ENCODE measurements around the gene LRRC23.
A peak's percentile ranks its signal among the peaks of the same experiment; 100 is the strongest.

Gene LRRC23

DNA sequence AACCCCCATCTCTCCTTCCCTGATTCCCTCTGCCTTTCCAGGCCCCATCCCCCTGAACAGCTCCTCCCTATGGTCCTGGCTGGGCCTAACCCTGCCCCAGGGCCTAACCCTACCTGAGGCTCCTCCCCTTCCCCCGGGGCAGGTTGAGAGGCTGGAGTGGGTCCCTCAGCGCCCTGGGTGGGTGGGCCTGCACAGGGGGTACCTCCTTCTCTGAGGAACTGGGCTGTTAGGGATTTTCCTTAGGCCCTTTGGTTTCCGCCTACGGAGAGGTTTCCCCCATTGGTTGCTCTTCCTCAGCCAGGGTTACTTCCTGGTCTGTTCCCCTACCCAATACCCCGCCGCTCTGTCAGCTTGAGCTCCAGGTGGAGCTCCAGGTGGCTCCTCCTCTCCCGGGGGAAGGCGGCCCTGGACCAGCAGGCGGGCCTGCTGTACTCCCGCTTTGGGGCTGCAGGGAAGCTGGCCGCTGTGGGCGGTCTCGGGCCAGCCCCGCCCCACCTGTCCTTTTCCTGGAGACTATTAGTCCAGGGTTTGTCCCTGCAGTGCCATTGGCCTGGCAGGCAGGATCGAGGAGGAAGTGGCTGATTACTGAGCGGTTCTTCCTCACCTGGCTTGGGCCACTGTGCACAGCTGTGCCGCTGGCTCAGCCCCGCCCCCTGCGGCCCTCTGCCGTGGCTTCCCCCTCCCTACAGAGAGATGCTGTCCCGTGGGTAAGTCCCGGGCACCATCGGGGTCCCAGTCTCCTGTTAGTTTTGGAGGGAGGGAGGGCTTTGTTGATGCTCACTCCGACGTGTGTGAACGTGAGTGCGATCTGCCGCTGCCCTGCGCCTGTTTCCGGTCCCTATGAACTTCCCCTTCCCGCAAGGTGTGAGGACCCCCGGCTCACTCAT lies 41.7 kb downstream of the LRRC23 start:
- TF ChIP-seq, protein P1, sequence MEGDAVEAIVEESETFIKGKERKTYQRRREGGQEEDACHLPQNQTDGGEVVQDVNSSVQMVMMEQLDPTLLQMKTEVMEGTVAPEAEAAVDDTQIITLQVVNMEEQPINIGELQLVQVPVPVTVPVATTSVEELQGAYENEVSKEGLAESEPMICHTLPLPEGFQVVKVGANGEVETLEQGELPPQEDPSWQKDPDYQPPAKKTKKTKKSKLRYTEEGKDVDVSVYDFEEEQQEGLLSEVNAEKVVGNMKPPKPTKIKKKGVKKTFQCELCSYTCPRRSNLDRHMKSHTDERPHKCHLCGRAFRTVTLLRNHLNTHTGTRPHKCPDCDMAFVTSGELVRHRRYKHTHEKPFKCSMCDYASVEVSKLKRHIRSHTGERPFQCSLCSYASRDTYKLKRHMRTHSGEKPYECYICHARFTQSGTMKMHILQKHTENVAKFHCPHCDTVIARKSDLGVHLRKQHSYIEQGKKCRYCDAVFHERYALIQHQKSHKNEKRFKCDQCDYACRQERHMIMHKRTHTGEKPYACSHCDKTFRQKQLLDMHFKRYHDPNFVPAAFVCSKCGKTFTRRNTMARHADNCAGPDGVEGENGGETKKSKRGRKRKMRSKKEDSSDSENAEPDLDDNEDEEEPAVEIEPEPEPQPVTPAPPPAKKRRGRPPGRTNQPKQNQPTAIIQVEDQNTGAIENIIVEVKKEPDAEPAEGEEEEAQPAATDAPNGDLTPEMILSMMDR (IDR thresholded peaks at IDR 0.05; ENCODE audit: low read depth, low read length): no peak
- no peak overlapping the region for H3K4me3 ChIP-seq (ENCODE audit: low read depth, low read length)

DNA sequence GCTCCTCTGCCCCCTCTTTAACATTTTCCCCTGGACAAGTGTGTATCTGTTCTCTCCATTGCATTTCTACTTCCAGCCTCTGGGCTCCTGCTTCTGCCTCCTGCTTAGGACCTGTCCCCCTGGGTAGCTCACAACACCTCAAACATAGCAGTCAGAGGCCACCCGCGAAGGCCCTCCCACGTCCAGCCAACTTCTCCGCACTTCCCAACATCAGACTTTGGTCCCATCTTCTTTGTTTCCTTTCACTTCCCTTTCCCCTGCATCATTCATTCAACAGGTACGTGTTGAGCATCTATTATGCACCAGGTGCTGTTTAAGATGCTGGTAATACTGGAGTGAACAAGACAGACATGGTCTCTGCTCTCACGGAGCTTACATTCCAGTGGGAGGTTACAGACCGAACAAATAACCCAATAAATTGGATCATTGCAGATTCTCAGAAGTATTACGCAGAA lies 42.3 kb downstream of the LRRC23 start:
- no peak overlapping the region for H3K4me3 ChIP-seq (ENCODE audit: low read depth, low read length)
- TF ChIP-seq, protein P1 (IDR thresholded peaks at IDR 0.05; ENCODE audit: low read depth, low read length): no peak

DNA sequence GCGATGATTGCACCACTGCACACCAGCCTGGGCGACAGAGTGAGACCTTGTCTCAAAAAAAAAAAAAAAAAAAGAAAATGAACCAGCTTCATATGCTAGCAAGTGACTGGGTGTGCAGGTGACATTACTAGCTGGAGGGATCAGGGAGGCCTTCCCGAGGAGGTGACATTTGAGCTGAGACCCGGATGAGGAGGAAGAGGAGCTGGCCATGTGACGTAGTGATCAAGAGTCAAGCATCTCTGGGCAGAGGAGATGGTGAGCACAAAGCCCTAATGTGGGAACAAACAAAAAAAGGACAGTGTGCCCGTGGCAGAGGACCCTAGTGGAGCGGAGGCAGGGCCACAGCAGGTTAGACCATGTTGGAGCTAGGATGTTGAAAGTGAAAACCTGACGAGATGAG lies 43.0 kb downstream of the LRRC23 start:
- H3K4me3 ChIP-seq (ENCODE audit: low read depth, low read length): no peak overlapping the region
- TF ChIP-seq, protein P1 (IDR thresholded peaks at IDR 0.05; ENCODE audit: low read depth, low read length): no peak

DNA sequence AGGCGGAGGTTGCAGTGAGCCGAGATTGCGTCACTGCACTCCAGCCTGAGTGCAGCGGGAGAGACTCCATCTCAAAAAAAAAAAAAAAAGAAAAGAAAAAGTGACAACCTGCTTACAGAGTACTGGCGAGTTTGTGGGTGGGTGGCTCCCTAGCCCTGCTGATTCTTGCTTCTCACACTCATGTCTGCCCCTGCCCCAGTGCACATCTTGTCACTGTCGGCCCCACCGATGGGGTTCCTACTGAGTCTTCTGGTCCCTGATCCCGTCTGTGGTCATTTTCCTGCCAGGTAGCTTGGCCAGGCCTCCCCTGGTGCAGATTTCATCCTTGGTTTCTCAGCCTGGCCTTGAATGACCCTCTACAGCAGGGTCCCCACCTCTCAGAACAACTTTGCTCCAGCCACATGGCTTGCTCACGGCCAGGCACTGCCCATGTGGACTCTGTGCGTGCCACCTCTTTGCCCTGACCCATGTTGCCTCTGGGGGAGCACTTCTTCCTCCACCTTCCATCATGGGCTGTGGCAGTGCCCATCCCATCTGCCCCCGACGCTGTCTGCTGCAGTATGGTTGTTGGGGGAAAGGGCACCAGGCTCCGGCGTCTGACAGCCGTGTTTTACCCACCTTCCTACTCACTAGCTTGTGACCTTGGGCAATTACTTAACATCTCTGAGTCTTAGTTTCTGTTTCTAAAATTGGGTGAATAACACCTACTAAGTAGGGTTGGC lies 44.4 kb downstream of the LRRC23 start:
- H3K4me3 ChIP-seq (ENCODE audit: low read depth, low read length): no peak overlapping the region
- TF ChIP-seq, protein P1 (IDR thresholded peaks at IDR 0.05; ENCODE audit: low read depth, low read length): no peak

DNA sequence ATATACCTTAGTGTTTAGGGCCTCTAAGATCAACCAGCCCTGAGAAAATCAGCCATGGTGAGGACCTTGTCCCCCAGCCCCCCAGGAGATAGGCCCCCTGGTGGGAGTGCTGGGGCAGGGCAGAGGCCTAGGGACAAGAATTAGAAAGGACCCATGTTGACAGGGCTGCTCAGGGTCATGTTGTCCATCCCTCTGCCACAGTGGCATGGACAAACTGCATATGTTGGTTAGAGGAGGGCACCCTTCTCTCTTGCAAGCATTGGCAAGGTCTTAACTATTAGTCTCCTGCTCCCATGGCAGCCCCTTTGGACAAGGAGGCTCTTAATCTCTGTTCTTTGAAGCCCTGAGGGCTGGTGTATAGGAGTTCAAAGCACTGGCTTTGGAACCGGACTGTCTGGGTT lies 45.8 kb downstream of the LRRC23 start:
- TF ChIP-seq, protein P1 (IDR thresholded peaks at IDR 0.05; ENCODE audit: low read depth, low read length): 0 out of 2 replicates have a peak, but pooled peaks have one; percentile 18
- H3K4me3 ChIP-seq (ENCODE audit: low read depth, low read length): no peak overlapping the region

DNA sequence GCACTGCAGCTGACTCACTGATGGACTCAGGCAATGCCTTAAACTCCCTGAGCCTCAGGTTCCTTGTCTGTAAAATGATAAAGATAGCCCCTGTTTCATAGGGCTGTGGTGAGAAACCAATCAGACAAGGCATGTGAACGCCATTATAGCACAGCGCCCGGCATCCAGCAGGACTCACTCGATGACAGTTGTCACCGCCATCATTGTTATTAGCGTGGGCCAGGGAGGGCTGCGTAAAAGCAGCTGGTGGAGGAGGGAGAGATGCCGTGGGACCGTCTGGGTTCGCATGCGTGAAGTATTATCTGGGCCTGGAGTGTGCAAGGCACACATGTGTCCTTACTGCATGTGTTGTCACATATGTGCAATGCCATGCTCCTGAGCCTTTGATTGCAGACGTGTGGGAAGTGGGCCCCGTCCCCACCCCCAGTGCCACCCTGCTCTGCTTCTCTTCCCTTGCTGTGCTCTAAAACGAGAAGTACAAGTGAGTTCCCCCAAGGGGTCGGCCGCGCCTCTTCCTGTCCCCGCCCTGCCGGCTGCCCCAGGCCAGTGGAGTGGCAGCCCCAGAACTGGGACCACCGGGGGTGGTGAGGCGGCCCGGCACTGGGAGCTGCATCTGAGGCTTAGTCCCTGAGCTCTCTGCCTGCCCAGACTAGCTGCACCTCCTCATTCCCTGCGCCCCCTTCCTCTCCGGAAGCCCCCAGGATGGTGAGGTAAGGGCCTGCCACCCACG lies 46.4 kb downstream of the LRRC23 start, which contains the start of gene PTPN6:
PTPN6 (plus strand) TSS at position 546 of the 730 bp plus-strand sequence; CDS start at position 703, 157 bp downstream.
- H3K4me3 ChIP-seq (ENCODE audit: low read depth, low read length): no peak within 1 kb of the TSS

More for the DNA sequence above, 46.4 kb downstream of the LRRC23 start, which contains the start of gene PTPN6:
- TF ChIP-seq, protein P1 (IDR thresholded peaks at IDR 0.05; ENCODE audit: low read depth, low read length): no peak

Measured in WI38 (cell line).